ENCODE data around the gene CRYBA2.

DNA sequence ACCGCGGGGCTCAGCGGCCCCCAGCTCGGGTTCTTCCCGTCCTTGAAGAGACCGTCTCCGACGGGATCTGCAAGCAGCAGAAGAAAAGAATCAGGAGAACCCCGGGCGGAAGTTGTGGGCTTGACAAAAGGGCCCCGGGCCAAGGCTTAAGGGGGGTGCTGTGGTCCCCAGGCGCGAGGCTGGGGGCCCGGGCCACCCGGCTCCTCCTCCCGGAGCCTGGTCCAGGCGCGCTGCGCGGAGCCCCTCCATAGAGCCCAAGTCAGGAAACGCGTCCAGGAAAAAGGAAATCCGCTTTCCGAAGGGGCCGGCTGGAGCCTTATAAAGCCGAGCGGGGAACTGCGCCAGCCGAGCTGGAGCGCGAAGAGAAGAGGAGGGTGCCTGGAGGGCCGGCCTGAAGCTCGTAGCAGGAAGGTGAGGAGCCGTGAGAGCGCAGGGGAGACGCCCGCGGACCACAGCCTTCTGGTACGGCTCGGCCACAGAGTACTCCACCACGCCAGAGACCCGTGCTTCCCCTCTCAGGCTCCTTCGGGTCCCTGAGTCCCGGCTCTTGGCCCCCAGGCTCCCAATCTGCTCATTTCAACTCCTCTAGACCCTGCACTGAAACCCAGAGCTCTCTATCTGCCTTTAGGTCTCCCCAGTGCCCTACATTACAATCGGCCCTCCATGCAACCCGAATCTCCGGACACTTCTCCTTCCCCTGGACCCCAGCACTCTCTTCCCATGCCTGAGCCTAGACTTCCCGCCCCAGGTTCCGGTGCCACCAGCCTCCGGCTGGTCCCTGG is 8.8 kb downstream of the CRYBA2 start:
- TF ChIP-seq, protein P1, sequence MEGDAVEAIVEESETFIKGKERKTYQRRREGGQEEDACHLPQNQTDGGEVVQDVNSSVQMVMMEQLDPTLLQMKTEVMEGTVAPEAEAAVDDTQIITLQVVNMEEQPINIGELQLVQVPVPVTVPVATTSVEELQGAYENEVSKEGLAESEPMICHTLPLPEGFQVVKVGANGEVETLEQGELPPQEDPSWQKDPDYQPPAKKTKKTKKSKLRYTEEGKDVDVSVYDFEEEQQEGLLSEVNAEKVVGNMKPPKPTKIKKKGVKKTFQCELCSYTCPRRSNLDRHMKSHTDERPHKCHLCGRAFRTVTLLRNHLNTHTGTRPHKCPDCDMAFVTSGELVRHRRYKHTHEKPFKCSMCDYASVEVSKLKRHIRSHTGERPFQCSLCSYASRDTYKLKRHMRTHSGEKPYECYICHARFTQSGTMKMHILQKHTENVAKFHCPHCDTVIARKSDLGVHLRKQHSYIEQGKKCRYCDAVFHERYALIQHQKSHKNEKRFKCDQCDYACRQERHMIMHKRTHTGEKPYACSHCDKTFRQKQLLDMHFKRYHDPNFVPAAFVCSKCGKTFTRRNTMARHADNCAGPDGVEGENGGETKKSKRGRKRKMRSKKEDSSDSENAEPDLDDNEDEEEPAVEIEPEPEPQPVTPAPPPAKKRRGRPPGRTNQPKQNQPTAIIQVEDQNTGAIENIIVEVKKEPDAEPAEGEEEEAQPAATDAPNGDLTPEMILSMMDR (IDR thresholded peaks at IDR 0.05): no peak
- TF ChIP-seq POLR2AphosphoS5 (IDR thresholded peaks at IDR 0.05) (no peak), POLR2A (IDR thresholded peaks at IDR 0.05) (no peak), EP300 (IDR thresholded peaks at IDR 0.05; ENCODE audit: low read depth) (no peak)
